SK-N-SH (cell line): Measurements from ENCODE around the gene PTPN4. TPM values are rescaled to one million over a fixed set of nuclear protein-coding genes. Genes with fewer than 3 reads are reported as not detected.

Experiments
- CTCF ChIA-PET: fragments of 300-600, 350-600 bp; formaldehyde crosslinking; extraction: SDS; loops from one replicate; lab custom pipeline; 2021; lab: Yijun Ruan, JAX
- POLR2A ChIA-PET: fragments of 350-600 bp; sonication (Branson Sonifier 250); formaldehyde crosslinking; extraction: SDS; loops from one replicate; lab custom pipeline; 2020; ENCODE audit warnings: antibody characterized with exemption, inconsistent platforms; lab: Yijun Ruan, JAX
- DNase-seq: peaks from one replicate; pipeline ENCODE4 v3.0.0; 2012
- H2AFZ ChIP-seq: fragments of 200-600 bp; sonication (generic); 2 replicates; pipeline ENCODE4 v1.8.1; 2016; ENCODE audit warnings: antibody characterized with exemption, mild to moderate bottlenecking, low read depth
- H3F3A ChIP-seq: fragments of 200-600 bp; sonication (generic); replicated peaks from 2 replicates; pipeline ENCODE3; 2016; ENCODE audit warnings: antibody characterized with exemption, mild to moderate bottlenecking; ENCODE audit not compliant: insufficient read depth
- H3K27ac ChIP-seq, 2 experiments: fragments of 200-500 bp in 1 of 2; fragments of 200-600 bp in 1 of 2; sonication (Bioruptor generic) in 1 of 2; sonication (generic), shearing (Covaris generic) in 1 of 2; 2 replicates each; pipeline versions ENCODE4 v1.5.1 to v1.6.1; 2014 to 2016; ENCODE audit warnings: low read depth in 2 of 2, inconsistent platforms in 1 of 2, low read length in 1 of 2, mild to moderate bottlenecking in 1 of 2, mixed read lengths in 1 of 2
- H3K27me3 ChIP-seq: fragments of 200-600 bp; sonication (generic), shearing (Covaris generic); 2 replicates; pipeline ENCODE4 v1.6.1; 2016; ENCODE audit warnings: mixed run types; ENCODE audit not compliant: insufficient read depth
- H3K36me3 ChIP-seq, 2 experiments: fragments of 200-500 bp in 1 of 2; fragments of 200-600 bp in 1 of 2; sonication (Bioruptor generic) in 1 of 2; sonication (generic) in 1 of 2; replicated peaks in 1 of 2; 2 replicates each; pipeline versions ENCODE3 to v1.5.1; 2014 to 2016; ENCODE audit warnings: low read length in 1 of 2, mild to moderate bottlenecking in 1 of 2; ENCODE audit not compliant: insufficient read depth in 2 of 2, control insufficient read depth in 1 of 2
- H3K4me1 ChIP-seq, 2 experiments: fragments of 200-500 bp in 1 of 2; fragments of 200-600 bp in 1 of 2; sonication (Bioruptor generic) in 1 of 2; sonication (generic), shearing (Covaris generic) in 1 of 2; 2 replicates each; pipeline versions ENCODE4 v1.5.1 to v1.6.1; 2014 to 2016; ENCODE audit warnings: low read depth in 1 of 2, low read length in 1 of 2, mixed run types in 1 of 2; ENCODE audit not compliant: insufficient read depth in 2 of 2, control insufficient read depth in 1 of 2
- H3K4me2 ChIP-seq: fragments of 200-600 bp; sonication (generic), shearing (Covaris generic); 2 replicates; pipeline ENCODE4 v1.6.1; 2017; ENCODE audit warnings: mixed run types
- H3K4me3 ChIP-seq, 2 experiments: fragments of 200-500 bp in 1 of 2; fragments of 200-600 bp in 1 of 2; sonication (Bioruptor generic) in 1 of 2; sonication (generic), shearing (Covaris generic) in 1 of 2; 2 replicates each; pipeline versions ENCODE4 v1.5.1 to v1.8.1; 2014 to 2016; ENCODE audit warnings: low read depth in 2 of 2, inconsistent platforms in 1 of 2, low read length in 1 of 2, mild to moderate bottlenecking in 1 of 2, mixed read lengths in 1 of 2, moderate library complexity in 1 of 2
- H3K79me2 ChIP-seq: fragments of 200-600 bp; sonication (generic); 2 replicates; pipeline ENCODE4 v1.8.1; 2017; ENCODE audit warnings: mild to moderate bottlenecking; ENCODE audit not compliant: insufficient read depth
- H3K9ac ChIP-seq: fragments of 200-600 bp; sonication (generic); 2 replicates; pipeline ENCODE4 v1.6.1; 2017; ENCODE audit warnings: mixed run types
- H3K9me2 ChIP-seq: fragments of 200-600 bp; sonication (generic); 2 replicates; pipeline ENCODE4 v1.6.1; 2017; ENCODE audit warnings: mixed run types
- H3K9me3 ChIP-seq: fragments of 200-600 bp; sonication (generic); 2 replicates; pipeline ENCODE4 v1.6.1; 2017; ENCODE audit warnings: mixed run types, mild to moderate bottlenecking, moderate library complexity
- H4K20me1 ChIP-seq: fragments of 200-600 bp; sonication (generic); 2 replicates; pipeline ENCODE4 v1.6.1; 2017; ENCODE audit warnings: mild to moderate bottlenecking, mixed run types; ENCODE audit not compliant: insufficient read depth
- ELF1 ChIP-seq: IDR thresholded peaks from 2 replicates; pipeline ENCODE4 v1.4.0; 2012
- FOXJ3 ChIP-seq: sonication (generic); formaldehyde crosslinking; IDR thresholded peaks from 2 replicates; pipeline ENCODE4 v1.5.1; 2020; ENCODE audit warnings: mild to moderate bottlenecking, missing genetic modification reagents
- GABPA ChIP-seq: IDR thresholded peaks from 2 replicates; pipeline ENCODE4 v1.4.0; 2012; ENCODE audit warnings: low read depth, mild to moderate bottlenecking
- JUND ChIP-seq: IDR thresholded peaks from 2 replicates; pipeline ENCODE4 v1.4.0; 2012
- MAX ChIP-seq: IDR thresholded peaks from 2 replicates; pipeline ENCODE4 v1.4.0; 2012; ENCODE audit warnings: low read depth
- PBX3 ChIP-seq: IDR thresholded peaks from 2 replicates; pipeline ENCODE4; 2012
- POLR2AphosphoS5 ChIP-seq: IDR thresholded peaks from 2 replicates; pipeline ENCODE4 v1.6.1; 2012; ENCODE audit warnings: low read depth, low read length
- RAD21 ChIP-seq: IDR thresholded peaks from 2 replicates; pipeline ENCODE4 v1.6.1; 2012; ENCODE audit warnings: mild to moderate bottlenecking, low read length
- RCOR1 ChIP-seq: fragments of 150-350 bp; IDR thresholded peaks from 2 replicates; pipeline ENCODE4 v1.6.1; 2017; ENCODE audit warnings: antibody characterized with exemption, low read length
- REST ChIP-seq: IDR thresholded peaks from 2 replicates; pipeline ENCODE4 v1.6.1; 2012; ENCODE audit warnings: mild to moderate bottlenecking, low read depth, low read length, moderate library complexity
- SMC3 ChIP-seq: IDR thresholded peaks from 2 replicates; pipeline ENCODE4 v1.6.1; 2012; ENCODE audit warnings: low read depth, low read length, improper control_type of control experiment
- TEAD4 ChIP-seq: IDR thresholded peaks from 2 replicates; pipeline ENCODE4 v1.4.0; 2012; ENCODE audit warnings: mild to moderate bottlenecking, borderline replicate concordance; ENCODE audit not compliant: insufficient read depth
- USF1 ChIP-seq: IDR thresholded peaks from 2 replicates; pipeline ENCODE4 v1.4.0; 2012; ENCODE audit warnings: low read depth, borderline replicate concordance
- USF2 ChIP-seq: fragments of 150-350 bp; IDR thresholded peaks from 2 replicates; pipeline ENCODE4 v1.6.1; 2017; ENCODE audit warnings: antibody characterized with exemption, low read length, low read depth, borderline replicate concordance
- YY1 ChIP-seq: IDR thresholded peaks from 2 replicates; pipeline ENCODE4 v1.4.0; 2012; ENCODE audit warnings: low read depth, mild to moderate bottlenecking
- WGBS: methylation state at CpG from one replicate; pipeline ENCODE4 v1.1.6; 2017; ENCODE audit warnings: low lambda C conversion rate; 5-methylcytosine and 5-hydroxymethylcytosine counted together
- polyA plus RNA-seq, 3 experiments: library from polyadenylated mRNA; depleted of rRNA; stranded (reverse); fragments of >200 nt; gene quantifications; 2 replicates each; pipeline ENCODE4 v1.2.3, GENCODE V29; 2012

Gene PTPN4
- polyA plus RNA-seq, 1 of the 3 experiments (the other 2 are of a cell fraction) = 6.2 TPM

- Histone ChIP-seq H3K79me2 (no peaks in the 10 kb centered on the region), H3K4me1 (no peaks in the 10 kb centered on the region), H3K27me3 (no peaks in the 10 kb centered on the region), H3K27ac (no peak overlapping the region), H3F3A (no peaks in the 10 kb centered on the region), H3K9ac (no peak overlapping the region), H3K9me3 (no peaks in the 10 kb centered on the region), H4K20me1 (no peaks in the 10 kb centered on the region), H2AFZ (no peak overlapping the region), H3K36me3 (peaks cover 0 to 8% of the 10 kb centered on the region in 2 experiments), H3K4me2 (no peak overlapping the region), H3K9me2 (no peaks in the 10 kb centered on the region)
- POLR2A ChIA-PET = no interaction called here
- CTCF ChIA-PET = no interaction called here
- DNase-seq = no peak
- TF ChIP-seq ELF1 = no peak
- TF ChIP-seq, all 33 proteins: peak for 0
- no peak overlapping the region for H3K4me3 ChIP-seq
Observed at GRCh38 chr2:119922699-119923098, 163.0 kb downstream of the PTPN4 start.

- H3K4me1 ChIP-seq = no peaks in the 10 kb centered on the region
- no peak overlapping the region for H3K9ac ChIP-seq
- no peaks in the 10 kb centered on the region for H3K9me3 ChIP-seq
- H3K4me3 ChIP-seq = no peak overlapping the region
- no peak for TF ChIP-seq RAD21
- TF ChIP-seq SMC3 = no peak
- no peak for TF ChIP-seq JUND
- TF ChIP-seq PBX3 = no peak
- TF ChIP-seq USF2 = no peak
- TF ChIP-seq RCOR1 = no peak
- TF ChIP-seq MAX = no peak
- whole genome bisulfite sequencing = 94% methylated on average over 2 of the region's 2 CpGs
- ChIA-PET POLR2A (no interaction called here), CTCF (no interaction called here)
- peaks cover 10 to 16% of the 10 kb centered on the region in 2 experiments for H3K36me3 ChIP-seq
- H3K27ac ChIP-seq = no peak overlapping the region
- H4K20me1 ChIP-seq = no peaks in the 10 kb centered on the region
- no peak for DNase-seq
- H3F3A ChIP-seq = no peaks in the 10 kb centered on the region
- no peaks in the 10 kb centered on the region for H3K27me3 ChIP-seq
- no peak overlapping the region for H2AFZ ChIP-seq
- no peaks in the 10 kb centered on the region for H3K9me2 ChIP-seq
- no peaks in the 10 kb centered on the region for H3K79me2 ChIP-seq
- H3K4me2 ChIP-seq = no peak overlapping the region
Observed at GRCh38 chr2:119929537-119929936, 169.8 kb downstream of the PTPN4 start.

- Histone ChIP-seq H3K4me2 (no peak overlapping the region), H3K79me2 (no peaks in the 10 kb centered on the region), H3K9me2 (no peaks in the 10 kb centered on the region), H3F3A (no peaks in the 10 kb centered on the region), H3K9me3 (no peaks in the 10 kb centered on the region), H3K27ac (no peak overlapping the region), H3K27me3 (no peaks in the 10 kb centered on the region), H4K20me1 (no peaks in the 10 kb centered on the region), H3K4me1 (no peaks in the 10 kb centered on the region), H2AFZ (no peak overlapping the region), H3K36me3 (peaks cover 15 to 27% of the 10 kb centered on the region in 2 experiments), H3K9ac (no peak overlapping the region), H3K4me3 (no peak overlapping the region)
- no peak for DNase-seq
- 96% methylated on average over 2 of the region's 2 CpGs for WGBS
- ChIA-PET CTCF (no interaction called here), POLR2A (no interaction called here)
- no peak for TF ChIP-seq SMC3
- TF ChIP-seq RCOR1 = no peak
- no peak for TF ChIP-seq FOXJ3 (CRISPR knock-in tag)
- TF ChIP-seq USF1 = no peak
- no peak for TF ChIP-seq GABPA
- no peak for TF ChIP-seq REST
- no peak for TF ChIP-seq POLR2AphosphoS5
- TF ChIP-seq YY1 = no peak
- TF ChIP-seq TEAD4 = no peak
- TF ChIP-seq, all 33 proteins: peak for 0
Observed at GRCh38 chr2:119932809-119933208, 173.1 kb downstream of the PTPN4 start.
